C4-2B (cell line): ENCODE results near the gene SEZ6L2.
"Not testable (repeated sequence)": the region's sequence is repeated elsewhere in the genome, so short reads cannot be mapped to it uniquely, and the experiment has no call there.

Experiments
- H3K27ac ChIP-seq: fragments of 450-650 bp; 2 replicates; pipeline ENCODE4 v1.5.1; 2017
- ZFX ChIP-seq: fragments of 450-650 bp; IDR thresholded peaks from 2 replicates; pipeline ENCODE4 v1.6.1; 2017
- TF ChIP-seq, protein P1 (sequence below): fragments of 450-650 bp; conservative IDR thresholded peaks from 2 replicates; pipeline ENCODE4 v1.5.1; 2017; ENCODE audit warnings: mild to moderate bottlenecking

SEZ6L2 gene

DNA sequence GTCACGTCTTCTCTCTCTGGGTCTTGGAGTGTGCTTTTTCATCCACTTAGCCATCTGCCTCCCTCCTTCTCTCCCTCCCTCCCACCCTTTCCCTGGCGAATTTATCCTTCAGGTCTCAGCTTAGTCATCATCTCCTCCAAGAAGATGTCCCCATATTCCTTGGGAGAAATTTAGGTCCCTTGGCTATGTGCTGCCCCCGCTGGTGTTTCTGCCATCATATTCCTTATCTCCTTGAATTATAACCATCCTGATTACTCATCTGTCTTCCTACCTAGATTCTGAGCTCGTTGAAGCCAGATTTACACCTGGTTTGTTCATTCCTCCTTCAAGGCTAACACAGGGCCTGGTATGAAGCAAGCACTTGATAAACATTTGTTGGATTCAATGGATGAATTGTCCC is 5.0 kb downstream of the SEZ6L2 start:
- TF ChIP-seq, protein P1, sequence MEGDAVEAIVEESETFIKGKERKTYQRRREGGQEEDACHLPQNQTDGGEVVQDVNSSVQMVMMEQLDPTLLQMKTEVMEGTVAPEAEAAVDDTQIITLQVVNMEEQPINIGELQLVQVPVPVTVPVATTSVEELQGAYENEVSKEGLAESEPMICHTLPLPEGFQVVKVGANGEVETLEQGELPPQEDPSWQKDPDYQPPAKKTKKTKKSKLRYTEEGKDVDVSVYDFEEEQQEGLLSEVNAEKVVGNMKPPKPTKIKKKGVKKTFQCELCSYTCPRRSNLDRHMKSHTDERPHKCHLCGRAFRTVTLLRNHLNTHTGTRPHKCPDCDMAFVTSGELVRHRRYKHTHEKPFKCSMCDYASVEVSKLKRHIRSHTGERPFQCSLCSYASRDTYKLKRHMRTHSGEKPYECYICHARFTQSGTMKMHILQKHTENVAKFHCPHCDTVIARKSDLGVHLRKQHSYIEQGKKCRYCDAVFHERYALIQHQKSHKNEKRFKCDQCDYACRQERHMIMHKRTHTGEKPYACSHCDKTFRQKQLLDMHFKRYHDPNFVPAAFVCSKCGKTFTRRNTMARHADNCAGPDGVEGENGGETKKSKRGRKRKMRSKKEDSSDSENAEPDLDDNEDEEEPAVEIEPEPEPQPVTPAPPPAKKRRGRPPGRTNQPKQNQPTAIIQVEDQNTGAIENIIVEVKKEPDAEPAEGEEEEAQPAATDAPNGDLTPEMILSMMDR: no peak
- TF ChIP-seq ZFX: no peak
- no peak overlapping the region for H3K27ac ChIP-seq

DNA sequence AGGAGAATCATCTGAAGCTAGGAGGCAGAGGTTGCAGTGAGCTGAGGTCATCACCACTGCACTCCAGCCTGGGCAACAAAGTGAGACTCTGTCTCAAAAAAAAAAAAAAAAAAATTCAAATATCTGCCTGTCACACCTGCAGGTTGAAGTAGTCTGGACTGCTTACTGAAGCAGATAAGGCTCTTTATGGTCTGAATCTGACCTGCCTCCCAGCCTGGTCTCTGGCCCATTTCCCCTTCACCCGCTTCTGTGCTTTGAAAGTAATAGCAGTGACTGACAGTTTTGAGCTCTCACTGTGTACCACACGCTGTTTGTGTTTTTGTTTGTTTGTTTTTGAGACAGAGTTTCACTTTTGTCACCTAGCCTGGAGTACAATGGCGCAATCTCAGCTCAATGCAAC is 5.8 kb downstream of the SEZ6L2 start:
- TF ChIP-seq ZFX: no peak
- TF ChIP-seq, protein P1: no peak
- H3K27ac ChIP-seq: no peak overlapping the region

DNA sequence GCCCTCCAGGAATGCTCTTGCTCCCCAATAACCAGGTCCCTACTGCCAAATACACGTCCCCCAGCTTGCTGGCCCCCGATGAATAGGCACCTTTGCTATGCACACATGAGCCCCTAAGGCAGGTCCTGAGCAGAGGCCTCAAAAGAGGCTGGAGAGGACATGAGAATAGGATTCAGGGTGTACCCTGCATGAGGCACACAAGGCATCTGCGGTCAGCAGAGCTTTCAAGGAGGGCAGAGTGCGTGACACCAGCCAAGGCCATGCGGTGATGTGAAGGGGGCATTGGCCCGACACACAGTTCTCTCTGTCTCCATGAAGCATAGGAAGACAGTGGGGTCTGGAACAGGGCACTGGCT is 6.9 kb downstream of the SEZ6L2 start:
- TF ChIP-seq, protein P1: no peak
- TF ChIP-seq ZFX: no peak
- no peak overlapping the region for H3K27ac ChIP-seq

DNA sequence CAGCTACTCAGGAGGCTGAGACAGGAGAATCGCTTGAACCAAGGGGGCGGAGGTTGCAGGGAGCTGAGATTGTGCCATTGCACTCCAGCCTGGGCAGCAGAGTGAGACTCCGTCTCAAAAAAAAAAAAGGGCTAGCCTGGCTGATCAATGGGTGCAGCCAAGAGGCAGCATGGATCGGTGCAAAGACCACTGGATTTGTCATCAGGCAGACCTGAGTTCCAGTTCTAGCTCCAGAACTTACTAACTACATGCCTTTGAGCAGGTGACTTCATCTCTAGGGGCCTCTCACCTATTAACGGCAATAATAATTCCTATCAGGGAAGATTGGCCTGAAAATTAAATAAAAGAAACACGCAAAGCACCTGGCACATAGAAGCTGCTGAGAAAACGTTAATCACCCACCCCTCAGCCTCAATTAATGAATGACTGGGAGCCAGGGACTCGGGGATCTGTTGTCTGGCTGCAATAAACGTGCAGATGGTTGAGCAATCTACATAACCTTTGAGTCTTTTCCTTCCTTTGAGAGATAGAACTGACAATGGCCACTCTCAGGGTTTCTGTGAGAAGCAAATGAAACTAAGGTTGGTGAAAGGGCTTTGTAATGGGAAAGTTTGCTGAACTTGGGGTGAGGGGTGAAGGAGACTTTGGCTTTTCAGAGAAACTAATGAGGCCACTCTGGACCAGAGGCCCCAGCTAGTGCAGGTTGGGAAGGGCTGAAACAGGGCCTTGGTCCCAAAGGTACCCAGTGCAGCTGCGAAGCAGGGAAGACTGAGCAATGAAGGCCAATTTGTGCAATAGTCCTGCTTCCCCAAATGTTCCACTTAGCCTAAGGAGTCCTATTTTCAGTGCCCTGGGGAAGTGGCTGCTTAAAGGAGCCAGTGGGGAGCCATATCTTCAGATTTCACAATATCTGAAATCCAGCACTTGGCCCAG is 7.6 kb downstream of the SEZ6L2 start:
- H3K27ac ChIP-seq: no peak overlapping the region
- no peak for TF ChIP-seq ZFX
- TF ChIP-seq, protein P1: no peak

DNA sequence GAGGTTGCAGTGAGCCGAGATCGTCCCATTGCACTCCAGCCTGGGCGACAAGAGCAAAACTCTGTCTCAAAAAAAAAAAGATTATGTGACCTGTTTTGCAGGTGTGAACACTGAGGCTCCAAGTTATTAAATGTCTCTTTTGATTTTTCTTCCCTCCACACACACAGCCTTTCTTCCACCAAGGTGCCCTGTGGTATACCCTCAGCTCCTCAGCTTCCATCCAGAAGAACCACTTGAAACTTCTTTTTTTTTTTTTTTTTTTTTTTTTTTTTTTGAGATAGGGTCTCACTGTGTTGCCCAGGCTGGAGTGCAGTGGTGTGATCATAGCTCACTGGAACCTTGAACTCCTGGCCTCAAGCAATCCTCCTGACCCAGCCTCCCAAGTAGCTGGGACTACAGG is 10.0 kb downstream of the SEZ6L2 start:
- not testable (repeated sequence) for H3K27ac ChIP-seq

DNA sequence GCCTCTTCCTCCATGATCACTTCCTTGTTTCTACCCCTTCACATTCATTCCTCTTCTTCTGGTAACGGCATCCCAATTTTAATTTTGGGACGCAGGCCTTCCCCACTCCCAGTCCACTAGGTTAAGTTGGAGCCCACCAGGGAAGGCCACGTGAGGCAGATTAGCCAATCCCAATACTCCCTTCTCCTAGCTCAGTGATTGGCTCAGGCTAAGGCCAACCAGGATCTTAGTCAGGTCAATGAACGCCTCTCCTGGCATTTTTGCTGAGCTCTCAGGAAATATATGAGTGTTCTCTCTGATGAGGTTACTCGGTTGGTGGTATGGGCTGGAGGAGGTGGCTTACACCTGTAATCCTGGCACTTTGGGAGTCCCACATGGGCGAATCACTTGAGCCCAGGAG is 15.4 kb downstream of the SEZ6L2 start:
- H3K27ac ChIP-seq: no peak overlapping the region
- TF ChIP-seq ZFX: no peak
- TF ChIP-seq, protein P1: no peak

DNA sequence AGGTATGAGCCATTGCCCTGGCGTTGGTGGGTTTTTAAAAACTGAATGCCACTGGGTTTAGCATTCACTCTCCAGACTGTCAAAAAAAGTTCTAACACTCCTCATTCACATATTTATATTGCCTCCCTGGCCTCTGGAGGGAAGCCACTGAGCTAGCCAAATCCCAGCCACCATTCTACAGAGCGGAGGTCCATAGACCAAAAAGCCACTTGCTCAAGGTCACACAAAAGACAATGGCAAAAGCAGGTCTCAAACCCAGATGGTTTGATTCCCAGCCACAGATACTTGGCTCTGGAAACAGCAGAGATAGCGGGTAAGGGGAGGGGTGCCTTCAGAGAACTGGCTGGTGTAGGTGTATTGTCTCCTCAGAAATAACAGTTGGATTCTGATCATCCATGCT is 18.3 kb downstream of the SEZ6L2 start:
- no peak for TF ChIP-seq ZFX
- no peak overlapping the region for H3K27ac ChIP-seq

DNA sequence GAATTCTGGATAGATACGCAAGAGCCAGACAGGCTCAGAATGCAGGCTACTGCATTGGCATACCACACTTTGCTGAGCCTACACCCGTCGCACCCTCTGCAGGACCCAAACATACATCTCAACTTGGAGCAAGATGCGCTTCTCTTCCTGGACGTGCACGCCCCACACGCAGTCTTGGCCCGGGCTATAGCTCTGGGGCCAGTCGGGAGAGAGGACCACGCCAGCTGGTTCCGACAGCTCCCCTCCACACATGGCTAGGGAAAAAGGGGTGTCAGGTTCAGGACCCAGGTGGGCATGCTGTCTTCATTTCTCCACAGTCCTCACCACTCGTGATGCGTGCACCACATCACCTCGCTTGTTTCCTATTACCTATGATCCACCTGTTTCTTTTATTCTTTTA is 21.2 kb downstream of the SEZ6L2 start:
- no peak for TF ChIP-seq ZFX
- TF ChIP-seq, protein P1: no peak
- no peak overlapping the region for H3K27ac ChIP-seq
